HG02852 (cell line): ENCODE results near the gene RBM33.
A peak's percentile ranks its signal among the peaks of the same experiment; 100 is the strongest.
"Not testable (repeated sequence)": the region's sequence is repeated elsewhere in the genome, so short reads cannot be mapped to it uniquely, and the experiment has no call there.

Experiments
- ATAC-seq: cut with Tn5 transposase; IDR thresholded peaks from one replicate; pipeline ENCODE4 v1.9.1; 2021; ENCODE audit warnings: mild to moderate bottlenecking, moderate library complexity; ENCODE audit not compliant: unreplicated experiment

The RBM33 gene

GRCh38 chr7:155644178-155644970 lies at the start of gene RBM33:
Gene RBM33, plus strand, starts transcription at chr7:155644661. Its CDS starts 216 bp downstream, at chr7:155644877.
- ATAC-seq: peak; percentile 81

- no peak for ATAC-seq
These were observed 49.5 kb upstream of the RBM33 start for GRCh38 chr7:155594961-155595366.

- ATAC-seq: no peak
These were observed 46.7 kb upstream of the RBM33 start for GRCh38 chr7:155597753-155598140.

- ATAC-seq: peak; percentile 67
These were observed 45.7 kb upstream of the RBM33 start for GRCh38 chr7:155598810-155599210.

- no peak for ATAC-seq
These were observed 42.3 kb upstream of the RBM33 start for GRCh38 chr7:155602156-155602555.

- ATAC-seq: no peak
These were observed 41.7 kb upstream of the RBM33 start for GRCh38 chr7:155602750-155603149.

- ATAC-seq: no peak
These were observed 41.1 kb upstream of the RBM33 start for GRCh38 chr7:155603205-155603857.

GRCh38 chr7:155603858-155604503 lies 40.5 kb upstream of the RBM33 start:
- ATAC-seq: no peak

GRCh38 chr7:155604504-155604997 lies 39.9 kb upstream of the RBM33 start:
- ATAC-seq: no peak

GRCh38 chr7:155609185-155609584 lies 35.3 kb upstream of the RBM33 start:
- no peak for ATAC-seq

- no peak for ATAC-seq
These were observed 33.7 kb upstream of the RBM33 start for GRCh38 chr7:155610633-155611193.

- no peak for ATAC-seq
These were observed 32.5 kb upstream of the RBM33 start for GRCh38 chr7:155611808-155612447.

GRCh38 chr7:155612658-155613057 lies 31.8 kb upstream of the RBM33 start:
- ATAC-seq: no peak

GRCh38 chr7:155615085-155615484 lies 29.4 kb upstream of the RBM33 start:
- not testable (repeated sequence) for ATAC-seq

- no peak for ATAC-seq
These were observed 25.5 kb upstream of the RBM33 start for GRCh38 chr7:155618708-155619633.

GRCh38 chr7:155619634-155620271 lies 24.7 kb upstream of the RBM33 start:
- ATAC-seq: no peak

GRCh38 chr7:155620497-155620896 lies 24.0 kb upstream of the RBM33 start:
- no peak for ATAC-seq

GRCh38 chr7:155621418-155621980 lies 23.0 kb upstream of the RBM33 start:
- ATAC-seq: no peak

- ATAC-seq: no peak
These were observed 20.0 kb upstream of the RBM33 start for GRCh38 chr7:155624412-155624811.
